HCT116 (cell line): ENCODE measurements around the gene NUDT4. TPM values are rescaled to one million over a fixed set of nuclear protein-coding genes. Genes with fewer than 3 reads are reported as not detected.

Source experiments
- ATAC-seq: fragments of 200-7000 bp; cut with Tn5 transposase; 2 replicates; pipeline ENCODE4 v1.9.1; 2020; ENCODE audit warnings: mild to moderate bottlenecking, moderate library complexity
- BruUV-seq: library from RNA; stranded (reverse); fragments of 400-500 nt; replicated peaks from 2 replicates; lab custom pipeline; 2021; lab: Mats Ljungman, UMichigan
- CTCF ChIA-PET: fragments of 300-600 bp; sonication (Branson Sonifier 250); formaldehyde crosslinking; loops from one replicate; lab custom pipeline; 2021; ENCODE audit warnings: antibody characterized with exemption; lab: Charles Lee
- POLR2A ChIA-PET: fragments of 300-600, 350-600 bp; sonication (Branson Sonifier 250); formaldehyde crosslinking; loops from one replicate; lab custom pipeline; 2021; ENCODE audit warnings: antibody characterized with exemption; lab: Charles Lee
- RAD21 ChIA-PET, 2 experiments: fragments of 300-600 bp; sonication (Branson Sonifier 250); formaldehyde crosslinking; loops; one replicate each; lab custom pipeline; 2023; ENCODE audit warnings: low total read pairs in 2 of 2; ENCODE audit not compliant: uncharacterized antibody in 2 of 2, unreplicated experiment in 2 of 2, low non-redundant PET in 1 of 2; lab: Charles Lee
- DNase-seq: peaks from one replicate; pipeline ENCODE4 v3.0.0-alpha.2; 2010; ENCODE audit warnings: low read depth, low spot score
- H2AFZ ChIP-seq: fragments of 200-600 bp; shearing (Covaris generic), sonication (generic); 2 replicates; pipeline ENCODE4 v1.6.1; 2017; ENCODE audit warnings: low read depth, mixed run types, mixed read lengths, antibody characterized with exemption, low read length; ENCODE audit not compliant: poor library complexity, severe bottlenecking
- H3K27ac ChIP-seq: 2 replicates; pipeline ENCODE4 v1.5.1; 2012; ENCODE audit warnings: low read depth, low read length
- H3K27me3 ChIP-seq: fragments of 200-600 bp; sonication (generic); 2 replicates; pipeline ENCODE4 v1.6.1; 2016; ENCODE audit warnings: mixed run types, low read length, mixed read lengths; ENCODE audit not compliant: insufficient read depth
- H3K36me3 ChIP-seq, 2 experiments: fragments of 200-500 bp in 1 of 2; fragments of 200-600 bp in 1 of 2; sonication (Bioruptor generic) in 1 of 2; sonication (generic) in 1 of 2; 2 replicates each; pipeline versions ENCODE4 v1.5.1 to v1.6.1; 2014 to 2016; ENCODE audit warnings: low read length in 2 of 2, inconsistent platforms in 1 of 2, mixed read lengths in 1 of 2, mixed run types in 1 of 2; ENCODE audit not compliant: insufficient read depth in 2 of 2, control insufficient read depth in 1 of 2
- H3K4me1 ChIP-seq, 2 experiments: fragments of 200-600 bp in 1 of 2; sonication (generic) in 1 of 2; 2 replicates each; pipeline versions ENCODE4 v1.5.1 to v1.6.1; 2012 to 2017; ENCODE audit warnings: low read length in 2 of 2, inconsistent platforms in 1 of 2, mild to moderate bottlenecking in 1 of 2, mixed read lengths in 1 of 2, mixed run types in 1 of 2, moderate library complexity in 1 of 2; ENCODE audit not compliant: insufficient read depth in 2 of 2, control insufficient read depth in 1 of 2
- H3K4me2 ChIP-seq: fragments of 200-600 bp; sonication (generic); 2 replicates; pipeline ENCODE4 v1.6.1; 2017; ENCODE audit warnings: mixed run types, low read length, mixed read lengths
- H3K4me3 ChIP-seq, 2 experiments: fragments of 200-600 bp in 1 of 2; sonication (generic) in 1 of 2; replicated peaks in 1 of 2; 2 replicates each; pipeline ENCODE4 v1.5.1; 2011 to 2016; ENCODE audit warnings: low read length in 2 of 2, control low read depth in 1 of 2, low read depth in 1 of 2, mild to moderate bottlenecking in 1 of 2, mixed read lengths in 1 of 2, mixed run types in 1 of 2
- H3K79me2 ChIP-seq: fragments of 200-600 bp; sonication (generic); 2 replicates; pipeline ENCODE4 v1.6.1; 2017; ENCODE audit warnings: mild to moderate bottlenecking, mixed run types, low read length, moderate library complexity, mixed read lengths; ENCODE audit not compliant: insufficient read depth
- H3K9ac ChIP-seq: fragments of 200-600 bp; sonication (generic); 2 replicates; pipeline ENCODE4 v1.6.1; 2016; ENCODE audit warnings: low read length, mixed read lengths
- H3K9me2 ChIP-seq: fragments of 200-600 bp; sonication (generic), shearing (Covaris generic); 2 replicates; pipeline ENCODE4 v1.6.1; 2017; ENCODE audit warnings: mixed run types, mild to moderate bottlenecking, moderate library complexity; ENCODE audit not compliant: insufficient read depth
- H3K9me3 ChIP-seq, 2 experiments: fragments of 200-500 bp in 1 of 2; fragments of 200-600 bp in 1 of 2; sonication (Bioruptor generic) in 1 of 2; sonication (generic) in 1 of 2; 2 replicates each; pipeline ENCODE4 v1.6.1; 2014 to 2017; ENCODE audit warnings: low read length in 2 of 2, mixed read lengths in 2 of 2, inconsistent platforms in 1 of 2, low read depth in 1 of 2, mild to moderate bottlenecking in 1 of 2, mixed run types in 1 of 2, moderate library complexity in 1 of 2; ENCODE audit not compliant: control insufficient read depth in 1 of 2, insufficient read depth in 1 of 2
- H4K20me1 ChIP-seq: fragments of 200-600 bp; sonication (generic), shearing (Covaris generic); 2 replicates; pipeline ENCODE4 v1.6.1; 2017; ENCODE audit warnings: mixed run types, mild to moderate bottlenecking, moderate library complexity; ENCODE audit not compliant: insufficient read depth
- CTCF ChIP-seq, 3 experiments: fragments of 200-600 bp in 1 of 3; sonication (generic) in 1 of 3; IDR thresholded peaks in 2 of 3; conservative IDR thresholded peaks in 1 of 3; 2 replicates each; pipeline ENCODE4 v1.5.1; 2012 to 2017; ENCODE audit warnings: low read depth in 2 of 3, low read length in 2 of 3, antibody characterized with exemption in 1 of 3, borderline replicate concordance in 1 of 3, control low read depth in 1 of 3, mild to moderate bottlenecking in 1 of 3, mixed read lengths in 1 of 3, mixed run types in 1 of 3, moderate library complexity in 1 of 3; ENCODE audit not compliant: insufficient read depth in 1 of 3
- ELF1 ChIP-seq: IDR thresholded peaks from 2 replicates; pipeline ENCODE4 v1.6.1; 2012; ENCODE audit warnings: low read depth, borderline replicate concordance
- EZH2phosphoT487 ChIP-seq: fragments of 200-600 bp; IDR thresholded peaks from 2 replicates; pipeline ENCODE4 v1.6.1; 2018; ENCODE audit warnings: antibody characterized with exemption, borderline replicate concordance
- FOSL1 ChIP-seq: IDR thresholded peaks from 2 replicates; pipeline ENCODE4 v1.6.1; 2012; ENCODE audit warnings: low read depth
- JUND ChIP-seq: IDR thresholded peaks from 2 replicates; pipeline ENCODE4 v1.6.1; 2012
- POLR2A ChIP-seq: IDR thresholded peaks from 2 replicates; pipeline ENCODE4 v1.7.0; 2011; ENCODE audit warnings: borderline replicate concordance; ENCODE audit not compliant: insufficient read depth, insufficient read length; ENCODE audit errors: extremely low read depth
- SP1 ChIP-seq: IDR thresholded peaks from 2 replicates; pipeline ENCODE4 v1.6.1; 2012; ENCODE audit warnings: low read depth
- SRF ChIP-seq: IDR thresholded peaks from 2 replicates; pipeline ENCODE4 v1.6.1; 2012; ENCODE audit warnings: low read depth
- TCF7L2 ChIP-seq: IDR thresholded peaks from 2 replicates; pipeline ENCODE4 v1.7.0; 2011; ENCODE audit warnings: borderline replicate concordance, inconsistent platforms; ENCODE audit not compliant: insufficient read depth, insufficient read length; ENCODE audit errors: extremely low read depth
- ZBTB33 ChIP-seq: IDR thresholded peaks from 2 replicates; pipeline ENCODE4 v1.6.1; 2011; ENCODE audit warnings: mild to moderate bottlenecking, low read length, moderate library complexity; ENCODE audit not compliant: insufficient replicate concordance; ENCODE audit errors: extremely low read depth
- ZFX ChIP-seq: fragments of 450-650 bp; IDR thresholded peaks from 2 replicates; pipeline ENCODE4 v1.6.1; 2017
- ZNF274 ChIP-seq: fragments of 200-500 bp; sonication (Bioruptor generic); IDR thresholded peaks from 2 replicates; pipeline ENCODE4 v1.6.1; 2014; ENCODE audit warnings: mild to moderate bottlenecking, low read depth, low read length, inconsistent platforms
- intact Hi-C: fragments of 100-400 bp; cut with micrococcal nuclease; formaldehyde crosslinking; loops from 2 replicates; pipeline ENCODE4 v1.10.0; 2022
- total RNA-seq: library from RNA; stranded (reverse); gene quantifications from one replicate; pipeline ENCODE4 v1.2.1, GENCODE V29; 2021; ENCODE audit not compliant: unreplicated experiment

NUDT4 gene
- total RNA-seq, 1 experiment from 2014 or later = 41.2 TPM

DNA sequence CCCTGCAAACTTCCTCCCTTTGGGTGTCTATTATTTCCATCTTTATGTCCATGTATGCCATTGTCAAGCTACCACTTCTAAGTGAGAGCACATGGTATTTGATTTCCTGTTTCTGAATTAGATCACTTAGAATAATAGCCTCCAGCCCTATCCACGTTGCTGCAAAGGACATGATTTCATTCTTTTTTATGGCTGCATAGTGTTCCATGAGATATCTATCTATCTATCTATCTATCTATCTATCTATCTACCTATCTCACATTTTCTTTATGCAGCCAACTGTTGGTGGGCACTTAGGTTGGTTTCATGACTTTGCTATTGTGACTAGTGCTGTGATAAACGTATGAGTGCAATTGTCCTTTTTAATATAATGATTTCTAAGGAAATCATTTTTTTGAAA is 78.4 kb downstream of the NUDT4 start:
- H4K20me1 ChIP-seq = no peaks in the 10 kb centered on the region
- no peak for DNase-seq
- no peaks in the 10 kb centered on the region for H3K36me3 ChIP-seq
- intact Hi-C loops = no loop called here
- CTCF ChIA-PET = no interaction called here
- no peak overlapping the region for H3K4me3 ChIP-seq
- ATAC-seq = no peak
- peak overlapping the region; percentile 20 for H2AFZ ChIP-seq
- H3K4me2 ChIP-seq = no peak overlapping the region
- H3K9ac ChIP-seq = no peak overlapping the region
- no peaks in the 10 kb centered on the region for H3K79me2 ChIP-seq
- H3K27me3 ChIP-seq = no peaks in the 10 kb centered on the region
- no peaks in the 10 kb centered on the region for H3K9me2 ChIP-seq
- RAD21 ChIA-PET = no interaction called here
- no peak overlapping the region for H3K27ac ChIP-seq
- H3K9me3 ChIP-seq = 0 out of 4 replicates have a peak, but pooled peaks cover 0 to under 1% of the 10 kb centered on the region in 2 experiments
- BruUV-seq = no TSS peak
- TF ChIP-seq CTCF (IDR thresholded peaks at IDR 0.05 in 2 of 3, conservative IDR thresholded peaks at IDR 0.05 in 1 of 3; ENCODE audit: borderline replicate concordance in 1 of 3, insufficient read depth in 1 of 3, low read depth in 2 of 3, low read length in 2 of 3) (no peak), SRF (no peak), ZNF274 (no peak), EZH2phosphoT487 (no peak), SP1 (no peak), ZFX (no peak), POLR2A (no peak), ELF1 (no peak), TCF7L2 (no peak), FOSL1 (no peak), JUND (no peak), ZBTB33 (no peak)
- POLR2A ChIA-PET = no interaction called here
- no peaks in the 10 kb centered on the region for H3K4me1 ChIP-seq

Other genes with a start within 250 kb of the NUDT4 start
- gene UBE2N, start 64.0 kb downstream of the NUDT4 start, total RNA-seq = 140 TPM
- gene MRPL42, start 89.6 kb downstream of the NUDT4 start, total RNA-seq = 120 TPM
- 15.2 TPM for gene SOCS2, start 194.8 kb downstream of the NUDT4 start, total RNA-seq